GM20000 (cell line): ENCODE results near the gene KCNQ1.

Source experiments
- DNase-seq: peaks from one replicate; pipeline ENCODE4 v3.0.0; 2012; ENCODE audit warnings: low spot score
- TF ChIP-seq, protein P1 (sequence below): IDR thresholded peaks from 2 replicates; pipeline ENCODE4 v1.5.1; 2012; ENCODE audit warnings: mild to moderate bottlenecking, control low read depth; ENCODE audit errors: extremely low read depth, missing control alignments

KCNQ1 gene

GRCh38 chr11:2512431-2513407 lies 67.9 kb downstream of the KCNQ1 start:
- TF ChIP-seq, protein P1, sequence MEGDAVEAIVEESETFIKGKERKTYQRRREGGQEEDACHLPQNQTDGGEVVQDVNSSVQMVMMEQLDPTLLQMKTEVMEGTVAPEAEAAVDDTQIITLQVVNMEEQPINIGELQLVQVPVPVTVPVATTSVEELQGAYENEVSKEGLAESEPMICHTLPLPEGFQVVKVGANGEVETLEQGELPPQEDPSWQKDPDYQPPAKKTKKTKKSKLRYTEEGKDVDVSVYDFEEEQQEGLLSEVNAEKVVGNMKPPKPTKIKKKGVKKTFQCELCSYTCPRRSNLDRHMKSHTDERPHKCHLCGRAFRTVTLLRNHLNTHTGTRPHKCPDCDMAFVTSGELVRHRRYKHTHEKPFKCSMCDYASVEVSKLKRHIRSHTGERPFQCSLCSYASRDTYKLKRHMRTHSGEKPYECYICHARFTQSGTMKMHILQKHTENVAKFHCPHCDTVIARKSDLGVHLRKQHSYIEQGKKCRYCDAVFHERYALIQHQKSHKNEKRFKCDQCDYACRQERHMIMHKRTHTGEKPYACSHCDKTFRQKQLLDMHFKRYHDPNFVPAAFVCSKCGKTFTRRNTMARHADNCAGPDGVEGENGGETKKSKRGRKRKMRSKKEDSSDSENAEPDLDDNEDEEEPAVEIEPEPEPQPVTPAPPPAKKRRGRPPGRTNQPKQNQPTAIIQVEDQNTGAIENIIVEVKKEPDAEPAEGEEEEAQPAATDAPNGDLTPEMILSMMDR, result no peak
- DNase-seq, result peak; percentile 7

GRCh38 chr11:2513441-2513840 lies 68.6 kb downstream of the KCNQ1 start:
- TF ChIP-seq, protein P1, result no peak
- peak; percentile 3 for DNase-seq

DNA sequence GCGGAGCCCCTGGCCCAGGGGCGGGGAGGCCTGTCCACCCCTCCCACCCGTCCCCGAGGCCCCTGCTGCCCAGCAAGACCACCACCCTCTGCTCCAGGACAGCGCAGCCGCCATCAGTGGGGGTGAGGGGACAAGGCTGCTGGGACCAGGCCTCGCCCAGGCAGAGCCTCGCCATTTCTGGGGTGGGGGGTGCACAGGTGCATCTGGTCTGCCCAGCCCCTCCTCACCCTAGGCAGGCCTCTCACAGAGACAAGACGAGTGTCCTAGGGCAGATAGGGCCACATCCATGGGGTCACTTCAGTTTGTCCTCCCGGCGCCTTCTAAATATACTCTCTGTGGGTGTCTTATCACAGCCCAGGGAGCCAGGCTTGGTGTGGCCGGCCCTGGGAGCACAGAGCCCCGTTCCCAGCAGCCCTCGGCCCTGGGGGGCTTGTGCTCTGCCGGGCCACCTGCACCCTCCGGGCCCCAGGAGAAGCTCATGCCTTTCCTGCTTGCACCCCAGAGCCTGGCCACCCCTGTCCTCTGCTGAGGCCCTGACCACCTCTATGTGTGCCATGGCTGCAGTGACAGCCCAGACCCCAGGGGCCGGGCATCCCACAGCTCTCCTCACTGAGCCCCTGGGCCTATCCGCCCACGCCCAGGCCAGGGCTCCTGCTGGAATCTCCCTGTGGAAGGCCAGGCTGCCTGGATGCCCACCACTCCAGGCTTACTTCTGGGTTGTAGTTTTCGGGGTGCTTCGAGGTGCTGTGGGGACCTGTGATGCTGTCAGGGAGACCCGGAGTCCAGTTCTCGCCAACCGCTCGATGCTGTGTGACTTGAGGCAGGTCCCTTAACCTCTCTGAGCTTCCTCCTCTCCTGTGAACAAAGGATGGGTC lies 70.8 kb downstream of the KCNQ1 start:
- no peak for DNase-seq
- TF ChIP-seq, protein P1, result no peak

DNA sequence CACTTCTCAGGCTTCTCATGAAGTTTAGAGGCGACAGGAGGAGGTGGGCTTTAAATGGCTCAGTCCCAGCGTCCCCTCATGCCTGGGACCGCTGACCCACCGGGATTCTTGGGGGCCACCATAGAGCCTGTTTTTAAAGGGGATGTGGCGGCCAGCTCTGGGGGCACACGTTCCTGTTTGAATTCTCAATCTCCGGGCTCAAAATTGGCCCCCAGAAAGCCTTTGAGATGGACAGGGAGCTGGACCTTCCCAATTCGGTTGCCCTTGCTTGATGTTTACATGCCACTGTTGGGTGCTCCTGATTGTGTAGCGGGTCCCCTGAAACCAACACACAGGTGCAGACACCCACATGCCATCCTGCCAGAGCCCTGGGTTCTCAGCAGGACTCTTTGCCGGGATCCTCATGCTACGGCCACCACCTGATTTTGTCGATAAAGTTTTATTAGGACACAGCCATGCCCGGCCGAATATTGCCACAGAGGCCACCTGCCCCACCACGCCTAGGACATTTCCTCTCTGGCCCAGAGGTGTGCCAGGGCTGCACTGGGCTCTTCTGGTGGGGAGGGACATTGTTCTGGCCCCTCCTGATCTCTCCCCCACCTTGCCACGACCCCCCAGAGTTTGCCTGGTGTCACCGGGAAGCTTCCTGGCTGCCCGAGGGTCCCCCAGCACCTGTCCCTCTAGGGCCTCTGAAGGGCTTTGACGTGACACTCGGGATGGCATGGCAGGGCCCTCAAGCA lies 71.6 kb downstream of the KCNQ1 start:
- TF ChIP-seq, protein P1, result no peak
- DNase-seq, result no peak

DNA sequence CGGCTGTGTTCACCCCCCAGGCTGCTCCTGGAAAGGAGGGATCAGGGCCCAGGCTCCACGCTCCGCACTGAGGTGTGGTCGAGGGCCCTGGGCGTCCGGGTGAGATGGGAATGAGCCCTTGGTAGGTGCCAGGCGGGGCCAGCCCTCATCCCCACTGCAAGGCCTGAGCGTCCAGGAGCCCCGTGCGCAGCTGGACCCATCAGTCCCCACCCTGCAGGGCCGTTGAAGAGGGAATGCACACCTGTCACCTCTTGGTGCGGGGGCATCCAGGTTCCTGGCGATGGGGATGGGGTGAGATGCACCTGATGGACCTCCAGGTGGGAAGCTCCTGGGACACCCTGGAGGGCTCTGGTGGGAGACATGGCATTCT lies 72.2 kb downstream of the KCNQ1 start:
- no peak for DNase-seq
- TF ChIP-seq, protein P1, result no peak

DNA sequence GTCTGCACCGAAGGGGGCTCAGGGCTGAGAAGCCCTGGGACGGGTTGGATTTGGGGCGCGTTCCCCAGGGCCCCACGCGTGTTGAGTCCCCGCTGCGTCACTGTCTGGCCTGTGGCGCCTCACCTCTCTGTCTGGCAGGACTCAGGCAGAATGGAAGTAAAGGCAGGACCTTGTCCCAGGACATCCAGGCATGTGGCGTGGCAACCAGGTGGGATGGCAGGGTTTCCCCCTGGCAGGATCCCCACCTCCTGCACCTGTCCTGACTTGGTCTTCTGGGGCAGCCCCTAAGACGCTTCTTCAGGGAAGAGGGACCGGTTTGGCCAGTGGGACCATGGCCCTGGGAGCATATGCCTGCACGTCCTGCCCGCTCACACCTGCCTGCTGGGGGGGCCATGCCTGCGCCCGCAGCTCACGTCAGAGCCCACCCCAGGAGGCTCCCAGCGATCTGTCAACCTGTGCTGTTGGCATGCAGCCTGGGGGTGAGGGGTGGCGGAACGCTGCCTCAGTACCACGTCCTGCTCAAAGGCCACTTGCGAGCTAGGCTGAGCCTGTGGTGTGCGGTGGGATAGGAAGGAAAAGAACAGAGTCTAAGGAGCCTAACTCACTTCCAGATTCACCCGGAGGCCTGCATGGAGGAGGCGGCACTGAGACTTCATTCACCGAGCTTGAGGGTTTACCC lies 72.7 kb downstream of the KCNQ1 start:
- DNase-seq, result no peak
- TF ChIP-seq, protein P1, result no peak
